GM12874 (cell line): Measurements from ENCODE around the gene KRTAP4-16.

Experiments used
- TF ChIP-seq, protein P1 (sequence below): IDR thresholded peaks from 2 replicates; pipeline ENCODE4 v1.5.1; 2011; ENCODE audit warnings: low read depth, mild to moderate bottlenecking, control low read depth, low read length, moderate library complexity; ENCODE audit not compliant: insufficient read depth

Gene KRTAP4-16

DNA sequence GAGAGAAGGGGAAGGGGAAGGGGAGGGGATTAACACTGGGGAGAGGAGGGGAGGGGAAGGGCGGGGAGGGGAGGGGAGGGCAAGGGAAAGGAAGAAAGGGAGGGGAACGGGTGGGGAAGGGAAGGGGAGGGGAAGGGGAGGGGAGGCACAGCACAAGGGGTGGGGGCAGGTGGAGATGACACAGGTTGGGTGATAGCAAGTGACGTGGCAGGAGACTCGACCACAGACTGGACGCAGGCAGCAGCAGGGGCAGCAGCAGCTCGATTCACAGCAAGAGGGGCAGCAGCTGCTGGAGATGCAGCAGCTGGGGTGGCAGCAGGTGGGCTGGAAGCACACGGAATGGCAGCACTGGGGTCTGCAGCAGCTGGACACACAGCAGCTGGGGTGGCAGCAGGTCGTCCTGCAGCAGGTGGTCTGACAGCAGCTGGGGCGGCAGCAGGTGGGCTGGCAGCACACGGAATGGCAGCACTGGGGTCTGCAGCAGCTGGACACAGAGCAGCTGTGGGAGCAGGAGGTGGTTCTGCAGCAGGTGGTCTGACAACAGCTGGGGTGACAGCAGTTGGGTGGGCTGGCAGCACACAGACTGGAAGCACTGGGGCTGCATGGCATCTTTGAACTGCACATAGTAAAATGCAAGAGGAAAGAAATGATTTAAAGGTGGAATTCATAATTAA is at the start of gene KRTAP4-16:
TSS of gene KRTAP4-16 (minus strand) at position 624 of the 674 bp plus-strand sequence. CDS start at position 624, 0 bp downstream.
- TF ChIP-seq, protein P1, sequence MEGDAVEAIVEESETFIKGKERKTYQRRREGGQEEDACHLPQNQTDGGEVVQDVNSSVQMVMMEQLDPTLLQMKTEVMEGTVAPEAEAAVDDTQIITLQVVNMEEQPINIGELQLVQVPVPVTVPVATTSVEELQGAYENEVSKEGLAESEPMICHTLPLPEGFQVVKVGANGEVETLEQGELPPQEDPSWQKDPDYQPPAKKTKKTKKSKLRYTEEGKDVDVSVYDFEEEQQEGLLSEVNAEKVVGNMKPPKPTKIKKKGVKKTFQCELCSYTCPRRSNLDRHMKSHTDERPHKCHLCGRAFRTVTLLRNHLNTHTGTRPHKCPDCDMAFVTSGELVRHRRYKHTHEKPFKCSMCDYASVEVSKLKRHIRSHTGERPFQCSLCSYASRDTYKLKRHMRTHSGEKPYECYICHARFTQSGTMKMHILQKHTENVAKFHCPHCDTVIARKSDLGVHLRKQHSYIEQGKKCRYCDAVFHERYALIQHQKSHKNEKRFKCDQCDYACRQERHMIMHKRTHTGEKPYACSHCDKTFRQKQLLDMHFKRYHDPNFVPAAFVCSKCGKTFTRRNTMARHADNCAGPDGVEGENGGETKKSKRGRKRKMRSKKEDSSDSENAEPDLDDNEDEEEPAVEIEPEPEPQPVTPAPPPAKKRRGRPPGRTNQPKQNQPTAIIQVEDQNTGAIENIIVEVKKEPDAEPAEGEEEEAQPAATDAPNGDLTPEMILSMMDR: no peak

- TF ChIP-seq, protein P1: no peak
Measured at GRCh38 chr17:41151525-41151924, 49.5 kb upstream of the KRTAP4-16 start.

- TF ChIP-seq, protein P1: no peak
Measured at GRCh38 chr17:41150026-41150425, 48.0 kb upstream of the KRTAP4-16 start.

- TF ChIP-seq, protein P1: no peak
Measured at GRCh38 chr17:41149652-41149985, 47.6 kb upstream of the KRTAP4-16 start, which contains the start of gene KRTAP4-5. Gene KRTAP4-5, minus strand, starts transcription at chr17:41149825. Its CDS starts 58 bp downstream, at chr17:41149767.

GRCh38 chr17:41147531-41148204 is 45.7 kb upstream of the KRTAP4-16 start:
- TF ChIP-seq, protein P1: no peak

GRCh38 chr17:41145261-41145660 is 43.3 kb upstream of the KRTAP4-16 start:
- TF ChIP-seq, protein P1: no peak

- TF ChIP-seq, protein P1: no peak
Measured at GRCh38 chr17:41144846-41145245, 42.8 kb upstream of the KRTAP4-16 start.
